ENCODE results near the gene ANO5. TPM values are rescaled to one million over a fixed set of nuclear protein-coding genes. Genes with fewer than 3 reads are reported as not detected.

ANO5 gene
- polyA plus RNA-seq, 2 of the 4 experiments (the other 2 are of a cell fraction) = 3.1 to 8.6 TPM

DNA sequence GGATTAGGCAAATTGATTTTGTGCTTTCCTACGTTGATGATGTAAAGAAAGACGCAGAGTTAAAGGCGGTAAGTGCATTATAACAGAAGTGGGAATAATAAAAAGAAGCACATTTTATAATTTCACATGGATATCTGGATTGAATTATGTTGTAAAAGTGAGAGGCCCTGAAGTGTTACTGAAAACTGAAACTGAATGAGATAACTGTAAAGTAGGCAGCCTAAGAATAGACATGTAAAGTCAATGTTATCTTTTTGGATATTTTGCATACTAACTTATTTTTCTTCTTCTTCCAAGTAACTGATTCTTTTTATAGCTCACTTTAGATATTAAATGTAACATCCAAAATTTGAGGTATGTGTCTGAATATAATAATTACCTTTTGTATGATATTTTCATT is 28.3 kb downstream of the ANO5 start:
- no peak overlapping the region for H3K4me3 ChIP-seq
- TF ChIP-seq HOXA7 (CRISPR knock-in tag; IDR thresholded peaks at IDR 0.05) (no peak), PHF8 (IDR thresholded peaks at IDR 0.05; ENCODE audit: borderline replicate concordance, low read depth) (no peak), CHD4 (IDR thresholded peaks at IDR 0.05; ENCODE audit: borderline replicate concordance) (no peak), NPAS2 (CRISPR knock-in tag; IDR thresholded peaks at IDR 0.05; ENCODE audit: borderline replicate concordance) (no peak), MAFK (IDR thresholded peaks at IDR 0.05; ENCODE audit: partially characterized antibody) (no peak), SMC3 (IDR thresholded peaks at IDR 0.05) (no peak)
- TF ChIP-seq, protein P1, sequence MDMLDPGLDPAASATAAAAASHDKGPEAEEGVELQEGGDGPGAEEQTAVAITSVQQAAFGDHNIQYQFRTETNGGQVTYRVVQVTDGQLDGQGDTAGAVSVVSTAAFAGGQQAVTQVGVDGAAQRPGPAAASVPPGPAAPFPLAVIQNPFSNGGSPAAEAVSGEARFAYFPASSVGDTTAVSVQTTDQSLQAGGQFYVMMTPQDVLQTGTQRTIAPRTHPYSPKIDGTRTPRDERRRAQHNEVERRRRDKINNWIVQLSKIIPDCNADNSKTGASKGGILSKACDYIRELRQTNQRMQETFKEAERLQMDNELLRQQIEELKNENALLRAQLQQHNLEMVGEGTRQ (IDR thresholded peaks at IDR 0.05) = no peak
- TF ChIP-seq, protein P2, sequence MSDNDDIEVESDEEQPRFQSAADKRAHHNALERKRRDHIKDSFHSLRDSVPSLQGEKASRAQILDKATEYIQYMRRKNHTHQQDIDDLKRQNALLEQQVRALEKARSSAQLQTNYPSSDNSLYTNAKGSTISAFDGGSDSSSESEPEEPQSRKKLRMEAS (IDR thresholded peaks at IDR 0.05) = no peak
- TF ChIP-seq, protein P3, sequence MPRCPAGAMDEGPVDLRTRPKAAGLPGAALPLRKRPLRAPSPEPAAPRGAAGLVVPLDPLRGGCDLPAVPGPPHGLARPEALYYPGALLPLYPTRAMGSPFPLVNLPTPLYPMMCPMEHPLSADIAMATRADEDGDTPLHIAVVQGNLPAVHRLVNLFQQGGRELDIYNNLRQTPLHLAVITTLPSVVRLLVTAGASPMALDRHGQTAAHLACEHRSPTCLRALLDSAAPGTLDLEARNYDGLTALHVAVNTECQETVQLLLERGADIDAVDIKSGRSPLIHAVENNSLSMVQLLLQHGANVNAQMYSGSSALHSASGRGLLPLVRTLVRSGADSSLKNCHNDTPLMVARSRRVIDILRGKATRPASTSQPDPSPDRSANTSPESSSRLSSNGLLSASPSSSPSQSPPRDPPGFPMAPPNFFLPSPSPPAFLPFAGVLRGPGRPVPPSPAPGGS (IDR thresholded peaks at IDR 0.05) = no peak
- no peak overlapping the region for H3K27ac ChIP-seq
- CTCF ChIA-PET = no interaction called here
- no peaks in the 10 kb centered on the region for H3K4me1 ChIP-seq
- no peak for DNase-seq (ENCODE audit: low read depth in 1 of 2, low spot score in 1 of 2)
- H3K9me3 ChIP-seq = no peaks in the 10 kb centered on the region
- ATAC-seq = no peak
- peak; percentile 74 for FAIRE-seq
- H3K4me2 ChIP-seq = no peak overlapping the region
- WGBS (ENCODE audit: missing lambda C conversion rate) = 90% methylated on average over 3 of the region's 3 CpGs
- POLR2A ChIA-PET = no interaction called here

DNA sequence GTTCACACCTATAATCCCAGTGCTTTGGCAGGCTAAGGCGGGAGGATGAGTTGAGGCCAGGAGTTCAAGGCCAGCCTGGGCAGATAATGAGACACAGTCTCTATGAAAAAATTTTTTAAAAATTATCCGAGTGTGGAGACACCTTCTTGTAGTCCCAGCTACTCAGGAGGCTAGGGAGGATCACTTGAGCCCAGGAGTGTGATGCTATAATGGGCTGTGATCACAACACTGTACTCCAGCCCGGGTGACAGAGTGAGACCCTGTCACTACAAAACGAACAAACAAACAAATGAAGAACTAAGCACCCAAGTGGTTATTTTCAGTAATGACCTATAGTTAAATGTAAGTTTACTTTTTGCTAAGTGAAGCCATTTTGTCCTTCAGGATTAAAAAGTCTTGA is 32.3 kb downstream of the ANO5 start:
- ChIA-PET POLR2A (no interaction called here), CTCF (no interaction called here)
- no peaks in the 10 kb centered on the region for H3K9me3 ChIP-seq
- no peak overlapping the region for H3K4me2 ChIP-seq
- H3K4me3 ChIP-seq = no peak overlapping the region
- no peak for FAIRE-seq
- no peak for ATAC-seq
- 64% methylated on average over 4 of the region's 4 CpGs for WGBS (ENCODE audit: missing lambda C conversion rate)
- H3K27ac ChIP-seq = no peak overlapping the region
- no peak for DNase-seq (ENCODE audit: low read depth in 1 of 2, low spot score in 1 of 2)
- H3K4me1 ChIP-seq = no peaks in the 10 kb centered on the region
- TF ChIP-seq, protein P2 (IDR thresholded peaks at IDR 0.05) = no peak
- TF ChIP-seq NFE2L2 (conservative IDR thresholded peaks at IDR 0.05; ENCODE audit: low read length) (no peak), SMC3 (IDR thresholded peaks at IDR 0.05) (no peak), RAD21 (conservative IDR thresholded peaks at IDR 0.05 in 1 of 2, IDR thresholded peaks at IDR 0.05 in 1 of 2) (no peak), HOXA7 (CRISPR knock-in tag; IDR thresholded peaks at IDR 0.05) (no peak), JUNB (IDR thresholded peaks at IDR 0.05) (no peak), FOSB (CRISPR knock-in tag; IDR thresholded peaks at IDR 0.05) (no peak), SREBF2 (IDR thresholded peaks at IDR 0.05) (no peak), JUN (IDR thresholded peaks at IDR 0.05) (no peak), POLR2A (IDR thresholded peaks at IDR 0.05; ENCODE audit: low read length) (no peak), MYC (IDR thresholded peaks at IDR 0.05; ENCODE audit: borderline replicate concordance, low read length) (no peak), KDM5A (IDR thresholded peaks at IDR 0.05) (no peak), FOXS1 (CRISPR knock-in tag; IDR thresholded peaks at IDR 0.05) (no peak), MAZ (IDR thresholded peaks at IDR 0.05; ENCODE audit: borderline replicate concordance, low read depth, low read length) (no peak), ZFP36 (IDR thresholded peaks at IDR 0.05; ENCODE audit: borderline replicate concordance, partially characterized antibody) (no peak), ESRRA (IDR thresholded peaks at IDR 0.05; ENCODE audit: borderline replicate concordance, low read length) (no peak), CHD4 (IDR thresholded peaks at IDR 0.05; ENCODE audit: borderline replicate concordance) (no peak), CEBPB (IDR thresholded peaks at IDR 0.05) (no peak), HOXB13 (CRISPR knock-in tag; IDR thresholded peaks at IDR 0.05; ENCODE audit: low read depth) (no peak)
- TF ChIP-seq, protein P4, sequence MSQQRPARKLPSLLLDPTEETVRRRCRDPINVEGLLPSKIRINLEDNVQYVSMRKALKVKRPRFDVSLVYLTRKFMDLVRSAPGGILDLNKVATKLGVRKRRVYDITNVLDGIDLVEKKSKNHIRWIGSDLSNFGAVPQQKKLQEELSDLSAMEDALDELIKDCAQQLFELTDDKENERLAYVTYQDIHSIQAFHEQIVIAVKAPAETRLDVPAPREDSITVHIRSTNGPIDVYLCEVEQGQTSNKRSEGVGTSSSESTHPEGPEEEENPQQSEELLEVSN (IDR thresholded peaks at IDR 0.05; ENCODE audit: borderline replicate concordance, low read depth) = no peak
